K562 (cell line): ENCODE measurements around the gene BRSK1. TPM values are rescaled to one million over a fixed set of nuclear protein-coding genes. Genes with fewer than 3 reads are reported as not detected.
A peak's percentile ranks its signal among the peaks of the same experiment; 100 is the strongest.

ENCODE experiments used
- ATAC-seq: fragments of 200-7000 bp; cut with Tn5 transposase; 3 replicates; pipeline ENCODE4 v1.9.1; 2020; ENCODE audit warnings: moderate library complexity
- BruUV-seq: library from RNA; stranded (reverse); fragments of 400-500 nt; replicated peaks from 2 replicates; lab custom pipeline; 2021; lab: Mats Ljungman, UMichigan
- CTCF ChIA-PET: fragments of 300-600 bp; formaldehyde crosslinking; extraction: SDS; loops from one replicate; lab custom pipeline; 2021; ENCODE audit warnings: low intra/inter-chr PET ratio; lab: Yijun Ruan, JAX
- POLR2A ChIA-PET: fragments of 300-600, 350-650 bp; sonication (Branson Sonifier 250); formaldehyde crosslinking; extraction: SDS; loops from one replicate; lab custom pipeline; 2021; ENCODE audit warnings: antibody characterized with exemption, inconsistent platforms; lab: Yijun Ruan, JAX
- DNase-seq, 4 experiments: peaks; one replicate each; pipeline versions ENCODE4 v3.0.0 to v3.0.0-alpha.2; 2011 to 2018; ENCODE audit warnings: low spot score in 3 of 4, mixed read lengths in 3 of 4; ENCODE audit errors: extremely low read depth in 1 of 4
- FAIRE-seq: peaks from 2 replicates; lab custom pipeline; 2011; peaks lifted over from hg19 to GRCh38; lab: Jason Lieb, UNC
- H2AFZ ChIP-seq: 2 replicates; pipeline ENCODE4 v1.6.0; 2011; ENCODE audit warnings: low read depth, low read length, control low read depth, inconsistent platforms
- H3K27ac ChIP-seq: fragments of 200-600 bp; 3 replicates; pipeline ENCODE4 v1.8.0; 2011; ENCODE audit warnings: low read depth, mild to moderate bottlenecking, control low read depth, inconsistent platforms, low read length, moderate library complexity, mixed read lengths; ENCODE audit errors: extremely low read depth
- H3K27me3 ChIP-seq, 2 experiments: fragments of 300-600 bp in 1 of 2; 2 replicates in 1 of 2; 3 replicates in 1 of 2; pipeline versions ENCODE4 v1.6.0 to v1.8.0; 2011; ENCODE audit warnings: inconsistent platforms in 2 of 2, low read length in 2 of 2, mild to moderate bottlenecking in 1 of 2, mixed read lengths in 1 of 2, moderate library complexity in 1 of 2; ENCODE audit not compliant: control insufficient read depth in 2 of 2, insufficient read depth in 2 of 2
- H3K36me3 ChIP-seq: fragments of 300-600 bp; 3 replicates; pipeline ENCODE4 v1.8.0; 2011; ENCODE audit warnings: mild to moderate bottlenecking, low read length, inconsistent platforms; ENCODE audit not compliant: control insufficient read depth, insufficient read depth
- H3K4me1 ChIP-seq, 2 experiments: fragments of 200-600 bp in 1 of 2; replicated peaks in 1 of 2; 2 replicates in 1 of 2; 3 replicates in 1 of 2; pipeline versions ENCODE4 v1.5.1 to v1.8.0; 2011; ENCODE audit warnings: inconsistent platforms in 2 of 2, low read length in 2 of 2, mild to moderate bottlenecking in 1 of 2, mixed read lengths in 1 of 2, moderate library complexity in 1 of 2; ENCODE audit not compliant: control insufficient read depth in 2 of 2, insufficient read depth in 2 of 2
- H3K4me2 ChIP-seq: 2 replicates; pipeline ENCODE4 v1.6.1; 2011; ENCODE audit warnings: low read length, control low read depth, inconsistent platforms, mixed read lengths; ENCODE audit not compliant: insufficient read depth
- H3K4me3 ChIP-seq: fragments of 200-600 bp; sonication (generic), shearing (Covaris generic); 2 replicates; pipeline ENCODE4 v1.5.1; 2016; ENCODE audit warnings: control low read depth, inconsistent platforms
- H3K79me2 ChIP-seq: fragments of 200-600 bp; 3 replicates; pipeline ENCODE4 v1.8.0; 2011; ENCODE audit warnings: low read length, inconsistent platforms; ENCODE audit not compliant: control insufficient read depth, insufficient read depth
- H3K9ac ChIP-seq, 2 experiments: 2 replicates each; pipeline versions ENCODE4 v1.6.0 to v1.6.1; 2011; ENCODE audit warnings: low read depth in 2 of 2, low read length in 2 of 2, control low read depth in 1 of 2, inconsistent platforms in 1 of 2, mild to moderate bottlenecking in 1 of 2, mixed read lengths in 1 of 2; ENCODE audit not compliant: insufficient read depth in 1 of 2
- H3K9me1 ChIP-seq: one replicate; pipeline ENCODE4 v1.6.0; 2011; ENCODE audit warnings: inconsistent platforms, mild to moderate bottlenecking, low read length, moderate library complexity; ENCODE audit not compliant: control insufficient read depth, insufficient read depth
- H3K9me3 ChIP-seq: replicated peaks from 2 replicates; pipeline ENCODE4 v1.5.1; 2011; ENCODE audit warnings: low read depth, low read length, inconsistent platforms; ENCODE audit not compliant: control insufficient read depth, insufficient read depth
- H4K20me1 ChIP-seq: replicated peaks from 2 replicates; pipeline ENCODE4 v1.6.1; 2011; ENCODE audit warnings: low read length, inconsistent platforms, mixed read lengths; ENCODE audit not compliant: control insufficient read depth, insufficient read depth
- ETV5 ChIP-seq: sonication (generic); formaldehyde crosslinking; IDR thresholded peaks from 2 replicates; pipeline ENCODE4 v1.4.0; 2020; ENCODE audit warnings: low read depth, mild to moderate bottlenecking, missing genetic modification reagents
- NRF1 ChIP-seq, 2 experiments: fragments of 450-650 bp; IDR thresholded peaks in 1 of 2; conservative IDR thresholded peaks in 1 of 2; 2 replicates each; pipeline ENCODE4 v1.6.1; 2014; ENCODE audit warnings: mild to moderate bottlenecking in 2 of 2
- TCF7L2 ChIP-seq: fragments of 150-350 bp; IDR thresholded peaks from 2 replicates; pipeline ENCODE4 v1.6.1; 2016; ENCODE audit warnings: low read depth, mild to moderate bottlenecking, low read length, moderate library complexity
- ZBTB8A ChIP-seq: fragments of 450-650 bp; IDR thresholded peaks from 2 replicates; pipeline ENCODE4 v1.6.1; 2018; ENCODE audit warnings: mild to moderate bottlenecking, moderate library complexity; ENCODE audit not compliant: partially characterized antibody
- WGBS: fragments of 100-300 bp; shearing (Covaris generic); methylation state at CpG from one replicate; pipeline ENCODE4 v1.1.6; 2016; ENCODE audit warnings: low coverage, mixed read lengths; ENCODE audit not compliant: insufficient coverage; ENCODE audit errors: missing lambda C conversion rate; 5-methylcytosine and 5-hydroxymethylcytosine counted together
- in situ Hi-C: fragments of 300-500 bp; cut with MboI; formaldehyde crosslinking; loops from 4 replicates; pipeline ENCODE4 v1.15.0; 2018; ENCODE audit warnings: inconsistent platforms, mixed read lengths
- intact Hi-C: fragments of 100-400 bp; cut with micrococcal nuclease; formaldehyde crosslinking; loops from 2 replicates; pipeline ENCODE4 v1.14.2; 2022
- polyA plus RNA-seq, 8 experiments: library from polyadenylated mRNA; depleted of rRNA in 4 of 8; stranded (reverse) in 5 of 8; unstranded in 3 of 8; fragments of >200 nt; fragmentation: Nextera tagmentation in 2 of 8; fragmentation: Illumina TruSeq in 1 of 8; extraction: Ambion mirVana in 2 of 8; extraction: Trizol in 1 of 8; gene quantifications; 2 replicates each; pipeline versions ENCODE4 v1.2.1 to v1.2.3, GENCODE V29; 2011 to 2014; ENCODE audit warnings: inconsistent platforms in 1 of 8, missing spikeins in 1 of 8
- total RNA-seq, 7 experiments: library from RNA; depleted of rRNA in 6 of 7; stranded (reverse); fragments of >200 nt in 6 of 7; fragmentation: Illumina TruSeq in 2 of 7; extraction: Trizol in 2 of 7; gene quantifications; 2 replicates each; pipeline versions ENCODE4 v1.2.1 to v1.2.3, GENCODE V29; 2011 to 2021; ENCODE audit warnings: low replicate concordance in 1 of 7
- TF ChIP-seq, protein P1 (sequence below), 2 experiments: fragments of 450-650 bp in 1 of 2; sonication (generic) in 1 of 2; formaldehyde crosslinking in 1 of 2; IDR thresholded peaks; 2 replicates each; pipeline versions ENCODE4 v1.7.1 to v1.9.0; 2016 to 2022; ENCODE audit warnings: inconsistent platforms in 1 of 2, mild to moderate bottlenecking in 1 of 2, missing genetic modification reagents in 1 of 2

Gene BRSK1
- total and polyA plus RNA-seq, 9 of the 15 experiments (the other 6 are each of a cell fraction or from before 2014, with no cell fraction given): 1.7 to 9.3 (median 3.8) TPM; not detected in 2

DNA sequence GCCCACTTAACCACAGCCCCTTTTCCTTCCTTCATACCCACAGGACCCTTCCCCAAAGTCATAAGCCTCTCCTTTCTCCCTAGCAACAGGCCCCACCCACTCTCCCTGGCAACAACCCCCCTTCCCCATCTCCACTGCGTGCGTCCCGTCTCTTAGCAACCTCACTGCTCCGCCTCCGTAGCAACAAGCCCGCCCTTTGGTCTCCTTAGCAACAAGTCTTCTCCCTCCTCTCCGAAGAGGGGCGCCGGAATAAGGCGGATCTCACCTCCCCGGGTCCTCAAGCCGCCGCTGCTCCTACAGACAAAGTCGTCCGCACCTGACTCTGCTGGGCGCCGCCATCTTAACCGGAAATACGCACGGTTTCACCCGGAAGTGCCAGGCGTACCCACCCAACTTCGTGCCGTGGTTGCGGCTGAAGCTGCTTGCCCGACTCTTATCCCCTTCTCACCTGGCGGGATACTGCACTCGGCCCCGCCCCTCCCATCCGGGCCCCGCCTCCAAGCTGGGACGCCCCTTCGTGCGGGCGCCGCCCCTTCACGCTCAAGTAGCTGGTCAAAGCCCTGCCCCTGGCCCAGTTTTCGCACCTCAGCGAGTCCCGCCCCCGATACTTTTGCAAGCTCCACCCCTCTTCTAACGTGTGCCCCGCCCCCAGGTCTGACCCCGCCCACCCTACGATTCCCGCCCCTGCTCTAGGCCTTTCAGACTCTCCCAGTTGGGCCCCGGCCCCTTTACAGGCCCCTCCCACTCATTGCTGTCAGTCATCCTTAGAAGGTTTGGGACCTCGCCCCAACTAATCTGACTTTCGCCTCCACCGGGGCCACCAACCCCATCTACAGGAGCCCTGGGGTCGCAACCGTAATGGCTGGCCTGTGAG, 3.8 kb upstream of the BRSK1 start, which contains the start of gene HSPBP1:
Gene HSPBP1 (minus strand): TSS at position 341 of the 874 bp plus-strand sequence. CDS start 502 bp downstream, outside the sequence.
- WGBS: 2% methylated on average over 39 of the region's 52 CpGs
- in situ Hi-C loops (loop anchor here (10.0 kb wide), 1 partner anchor 345 kb away; the partner anchor contains the start of gene ZNF784), intact Hi-C loops (loop anchor here (2.0 kb wide), 2 partner anchors 21 to 67 kb away; partner anchors contain the start of gene PPP6R1)
- Histone ChIP-seq H3K27me3 (no peaks in the 10 kb centered on the region), H3K9me3 (no peaks in the 10 kb centered on the region), H3K4me3 (peak within 1 kb of the TSS; percentile 65), H3K27ac (peak within 1 kb of the TSS; percentile 79), H3K4me1 (peaks cover 19 to 28% of the 10 kb centered on the region in 2 experiments), H3K36me3 (peaks cover 12% of the 10 kb centered on the region; the same call in 1 of the 3 replicates), H3K79me2 (peaks cover 12% of the 10 kb centered on the region), H4K20me1 (no peaks in the 10 kb centered on the region), H3K9ac (peak within 1 kb of the TSS; percentile 73 to 93), H2AFZ (peak within 1 kb of the TSS; percentile 88), H3K4me2 (peak within 1 kb of the TSS; percentile 87), H3K9me1 (no peaks in the 10 kb centered on the region)
- CTCF ChIA-PET: no interaction called here
- POLR2A ChIA-PET: interaction anchor here (0.5 to 2.3 kb wide), 10 partner anchors 18 to 126 kb away, joined by 3 to 15 read pairs (median 4); partner anchors contain the start of genes KMT5C and PPP6R1
- FAIRE-seq: peak; percentile 97
- peak; percentile 92 for ATAC-seq
- DNase-seq: peak; percentile 91 to 97 (median 94)
- BruUV-seq: no TSS peak
- TF ChIP-seq ZBTB8A: no peak
- TF ChIP-seq TCF7L2: peak; percentile 69; the same call in 1 of the 2 replicates
- peak; percentile 9 to 48; a peak in 3 of 4 replicates for TF ChIP-seq NRF1 (conservative IDR thresholded peaks at IDR 0.05 in 1 of 2, IDR thresholded peaks at IDR 0.05 in 1 of 2)
- TF ChIP-seq, protein P1, sequence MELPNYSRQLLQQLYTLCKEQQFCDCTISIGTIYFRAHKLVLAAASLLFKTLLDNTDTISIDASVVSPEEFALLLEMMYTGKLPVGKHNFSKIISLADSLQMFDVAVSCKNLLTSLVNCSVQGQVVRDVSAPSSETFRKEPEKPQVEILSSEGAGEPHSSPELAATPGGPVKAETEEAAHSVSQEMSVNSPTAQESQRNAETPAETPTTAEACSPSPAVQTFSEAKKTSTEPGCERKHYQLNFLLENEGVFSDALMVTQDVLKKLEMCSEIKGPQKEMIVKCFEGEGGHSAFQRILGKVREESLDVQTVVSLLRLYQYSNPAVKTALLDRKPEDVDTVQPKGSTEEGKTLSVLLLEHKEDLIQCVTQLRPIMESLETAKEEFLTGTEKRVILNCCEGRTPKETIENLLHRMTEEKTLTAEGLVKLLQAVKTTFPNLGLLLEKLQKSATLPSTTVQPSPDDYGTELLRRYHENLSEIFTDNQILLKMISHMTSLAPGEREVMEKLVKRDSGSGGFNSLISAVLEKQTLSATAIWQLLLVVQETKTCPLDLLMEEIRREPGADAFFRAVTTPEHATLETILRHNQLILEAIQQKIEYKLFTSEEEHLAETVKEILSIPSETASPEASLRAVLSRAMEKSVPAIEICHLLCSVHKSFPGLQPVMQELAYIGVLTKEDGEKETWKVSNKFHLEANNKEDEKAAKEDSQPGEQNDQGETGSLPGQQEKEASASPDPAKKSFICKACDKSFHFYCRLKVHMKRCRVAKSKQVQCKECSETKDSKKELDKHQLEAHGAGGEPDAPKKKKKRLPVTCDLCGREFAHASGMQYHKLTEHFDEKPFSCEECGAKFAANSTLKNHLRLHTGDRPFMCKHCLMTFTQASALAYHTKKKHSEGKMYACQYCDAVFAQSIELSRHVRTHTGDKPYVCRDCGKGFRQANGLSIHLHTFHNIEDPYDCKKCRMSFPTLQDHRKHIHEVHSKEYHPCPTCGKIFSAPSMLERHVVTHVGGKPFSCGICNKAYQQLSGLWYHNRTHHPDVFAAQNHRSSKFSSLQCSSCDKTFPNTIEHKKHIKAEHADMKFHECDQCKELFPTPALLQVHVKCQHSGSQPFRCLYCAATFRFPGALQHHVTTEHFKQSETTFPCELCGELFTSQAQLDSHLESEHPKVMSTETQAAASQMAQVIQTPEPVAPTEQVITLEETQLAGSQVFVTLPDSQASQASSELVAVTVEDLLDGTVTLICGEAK (IDR thresholded peaks at IDR 0.05): peak; percentile 99
- TF ChIP-seq, protein P1 (CRISPR knock-in tag; IDR thresholded peaks at IDR 0.05): no peak
- TF ChIP-seq ETV5: 0 out of 2 replicates have a peak, but pooled peaks have one; percentile 53
